Panc1 (cell line): ENCODE measurements around the gene CELF2.
A peak's percentile ranks its signal among the peaks of the same experiment; 100 is the strongest.

Experiments
- CTCF ChIP-seq: fragments of 450-650 bp; IDR thresholded peaks from 2 replicates; pipeline ENCODE4 v1.5.1; 2017; ENCODE audit warnings: mild to moderate bottlenecking
- POLR2AphosphoS5 ChIP-seq: IDR thresholded peaks from 2 replicates; pipeline ENCODE4 v1.6.1; 2012; ENCODE audit warnings: mild to moderate bottlenecking, low read depth, low read length, moderate library complexity
- REST ChIP-seq, 2 experiments: IDR thresholded peaks; 2 replicates each; pipeline ENCODE4 v1.6.1; 2011 to 2012; ENCODE audit warnings: low read depth in 2 of 2, control low read depth in 1 of 2, low read length in 1 of 2, mild to moderate bottlenecking in 1 of 2, moderate library complexity in 1 of 2; ENCODE audit not compliant: insufficient read depth in 1 of 2
- SIN3A ChIP-seq: IDR thresholded peaks from 2 replicates; pipeline ENCODE4 v1.6.1; 2012; ENCODE audit warnings: low read depth, mild to moderate bottlenecking, low read length, moderate library complexity, borderline replicate concordance; ENCODE audit not compliant: insufficient read depth
- TCF7L2 ChIP-seq: IDR thresholded peaks from 2 replicates; pipeline ENCODE4 v1.6.1; 2011; ENCODE audit warnings: mild to moderate bottlenecking, low read depth, low read length, inconsistent platforms

- TF ChIP-seq CTCF, result peak; percentile 54
- TF ChIP-seq POLR2AphosphoS5, result no peak
- no peak for TF ChIP-seq REST (IDR thresholded peaks at IDR 0.05; ENCODE audit: insufficient read depth in 1 of 2, low read depth in 2 of 2, low read length in 1 of 2)
- TF ChIP-seq TCF7L2, result no peak
- TF ChIP-seq SIN3A, result no peak
Measured at GRCh38 chr10:11036424-11037011, 18.8 kb downstream of the CELF2 start.
